Smooth muscle cell of the umbilical artery (primary cell): ENCODE measurements around the gene PIK3C2B. TPM values are rescaled to one million over a fixed set of nuclear protein-coding genes. Genes with fewer than 3 reads are reported as not detected.

Source experiments
- total RNA-seq: library from RNA; depleted of rRNA; stranded (reverse); fragments of >200 nt; gene quantifications from 2 replicates; pipeline ENCODE4 v1.2.3, GENCODE V29; 2014

Gene PIK3C2B
- total RNA-seq: 2.1 and 2.3 TPM in 2 replicates

GRCh38 chr1:204494281-204495077 lies at the start of gene PIK3C2B:
Gene PIK3C2B, minus strand, starts transcription at chr1:204494805. Its CDS starts 25,003 bp downstream, at chr1:204469802.

GRCh38 chr1:204516180-204516879 lies 21.7 kb upstream of the PIK3C2B start, which contains the start of gene MDM4:
Gene MDM4, plus strand, starts transcription at chr1:204516406. Its CDS starts 9,113 bp downstream, at chr1:204525519.

Other genes starting within 250 kb of the PIK3C2B start
- 0.05 and 0.30 TPM in 2 replicates for gene PLEKHA6, start 134.9 kb downstream of the PIK3C2B start, total RNA-seq
- gene PPP1R15B, start 83.0 kb downstream of the PIK3C2B start, total RNA-seq: 28.8 and 30.8 TPM in 2 replicates
- 28.2 and 35.2 TPM in 2 replicates for gene MDM4, start 21.6 kb upstream of the PIK3C2B start, total RNA-seq
- not detected in 2 replicates for gene LRRN2, start 190.9 kb upstream of the PIK3C2B start, total RNA-seq